Measurements from ENCODE around the gene SDK1.

SDK1 gene

DNA sequence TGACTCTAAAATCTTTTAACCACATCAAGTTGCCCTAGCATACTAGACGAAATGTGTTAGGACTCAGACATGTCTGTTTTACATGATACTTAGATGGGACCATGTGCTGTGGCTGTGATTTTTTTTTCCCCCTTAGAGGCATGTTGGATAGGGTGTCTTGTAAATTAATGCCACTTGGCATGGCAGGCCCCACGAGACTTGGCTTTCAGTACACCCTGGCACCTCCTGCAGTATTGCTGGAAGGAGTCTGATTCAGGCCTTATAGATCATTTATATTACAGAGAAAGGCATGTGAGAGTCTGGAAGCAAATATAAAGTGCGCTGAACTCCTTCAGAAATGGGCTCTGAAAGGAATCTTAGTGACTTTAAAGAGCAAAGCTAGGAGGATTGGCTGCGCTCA is 494.1 kb downstream of the SDK1 start:
- DNase-seq (ENCODE audit: low read depth): no peak

DNA sequence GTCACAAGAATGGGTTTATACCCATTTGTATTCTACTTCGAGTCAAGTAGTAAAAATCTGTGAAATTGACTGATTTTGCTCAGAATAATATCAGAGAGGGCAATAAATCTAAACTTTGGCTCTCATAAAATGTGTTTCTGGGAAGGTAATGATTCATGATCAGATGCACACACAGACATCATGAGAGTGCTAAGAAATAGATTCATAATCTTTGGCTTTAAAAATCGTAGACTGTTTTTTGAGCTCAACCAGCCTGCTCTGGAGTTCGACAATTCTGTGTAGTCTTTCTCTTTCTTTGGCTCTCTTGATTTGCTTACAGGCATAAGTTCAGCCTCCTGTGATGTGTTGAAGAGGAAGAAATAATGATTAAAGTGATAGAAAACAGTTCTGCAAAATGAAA is 494.7 kb downstream of the SDK1 start:
- no peak for DNase-seq (ENCODE audit: low read depth)

- no peak for DNase-seq (ENCODE audit: low read depth)
These were observed 504.1 kb downstream of the SDK1 start for GRCh38 chr7:3805151-3805550.

DNA sequence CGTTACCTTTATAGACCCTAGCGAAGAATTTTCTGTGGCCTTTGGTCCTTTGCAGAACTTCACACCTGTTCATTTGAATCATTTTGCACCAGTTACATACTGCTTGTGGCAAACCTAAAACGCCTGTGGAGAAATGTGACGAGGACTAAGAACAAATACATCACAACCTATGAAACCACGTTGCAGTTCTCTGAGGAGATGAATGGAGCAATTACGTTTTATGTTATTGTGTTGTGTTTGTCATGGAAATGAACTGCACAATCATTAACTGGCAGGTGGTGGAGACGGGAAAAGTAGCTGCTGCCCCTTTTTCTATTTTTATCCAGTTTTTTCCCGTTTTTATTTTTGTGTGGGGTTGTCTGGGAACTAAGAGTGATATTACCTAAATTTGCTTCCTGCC is 505.5 kb downstream of the SDK1 start:
- no peak for DNase-seq (ENCODE audit: low read depth)

GRCh38 chr7:3807824-3808223 is 506.8 kb downstream of the SDK1 start:
- DNase-seq (ENCODE audit: low read depth): no peak

DNA sequence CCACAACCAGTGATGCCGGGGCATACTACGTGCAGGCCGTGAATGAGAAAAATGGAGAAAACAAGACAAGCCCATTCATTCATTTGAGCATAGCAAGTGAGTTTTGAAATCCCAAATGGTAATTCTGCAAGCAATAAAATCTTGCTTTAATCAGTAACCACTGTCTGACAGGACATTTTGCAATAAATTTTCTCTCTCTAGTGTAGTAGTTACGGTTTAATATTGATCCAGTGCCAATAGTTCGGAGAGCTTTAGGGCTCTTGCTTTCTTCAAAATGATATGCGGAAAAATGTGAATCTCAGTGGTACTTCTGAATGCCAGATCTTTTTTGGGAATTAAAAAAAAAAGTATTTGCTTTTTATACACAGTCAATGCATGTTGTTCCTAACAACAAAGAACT is 520.4 kb downstream of the SDK1 start:
- no peak for DNase-seq (ENCODE audit: low read depth)

DNA sequence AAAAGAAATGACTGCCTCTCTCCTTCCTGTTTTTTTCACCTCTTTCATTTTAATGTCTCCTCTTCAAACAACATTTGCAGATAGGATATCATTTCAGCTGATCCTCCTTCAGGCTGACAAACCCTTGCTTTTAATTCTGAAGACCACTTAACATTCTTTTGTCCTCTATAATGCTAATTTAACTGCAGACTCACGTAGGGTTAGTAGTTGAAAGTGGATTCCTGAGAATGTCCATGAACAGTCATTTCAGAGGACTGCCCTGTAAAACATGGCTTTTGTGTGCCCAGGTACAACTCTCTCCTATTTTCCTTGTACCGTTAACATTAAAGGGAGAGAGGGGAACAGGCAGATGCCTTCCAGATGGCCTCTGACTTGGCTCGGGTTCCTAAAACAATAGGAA is 524.4 kb downstream of the SDK1 start:
- no peak for DNase-seq (ENCODE audit: low read depth)

DNA sequence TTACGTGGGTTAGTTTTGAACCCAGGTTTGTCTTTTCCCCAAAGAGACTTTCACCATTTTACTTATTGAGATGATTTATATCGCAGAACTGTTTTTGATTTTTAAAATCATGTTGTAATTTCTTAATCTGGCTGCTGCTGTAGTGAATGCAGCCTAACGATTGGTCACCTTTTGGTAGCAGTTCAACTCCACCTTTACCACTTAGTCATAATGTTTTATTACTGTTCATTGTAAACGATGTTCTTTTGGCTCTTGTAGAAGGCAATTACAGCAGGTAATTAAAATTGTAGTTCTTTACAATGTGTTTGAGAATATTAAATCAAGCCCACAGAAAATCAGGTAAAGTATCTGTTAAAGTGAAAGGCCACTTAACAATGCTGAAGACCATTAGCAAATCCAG is 531.1 kb downstream of the SDK1 start:
- no peak for DNase-seq (ENCODE audit: low read depth)

DNA sequence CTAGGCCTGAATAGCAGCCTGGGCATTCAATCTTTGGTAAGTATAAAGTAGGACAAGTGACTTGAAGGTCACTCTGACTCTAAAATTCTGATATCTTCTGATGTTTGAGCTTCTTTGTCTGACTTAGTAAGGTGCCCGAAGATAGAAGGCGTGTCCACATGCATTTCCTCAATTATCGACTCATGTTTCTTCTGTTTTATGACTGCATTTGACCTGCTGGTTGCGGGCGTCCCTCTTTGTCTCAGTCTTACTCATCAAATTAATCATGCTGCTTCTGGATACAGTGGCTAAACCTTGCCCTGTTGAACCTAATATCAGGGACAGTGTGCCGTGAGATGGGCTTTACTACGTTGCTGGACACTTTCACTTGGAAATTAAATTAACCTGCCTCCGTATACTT is 534.1 kb downstream of the SDK1 start:
- DNase-seq (ENCODE audit: low read depth): no peak

DNA sequence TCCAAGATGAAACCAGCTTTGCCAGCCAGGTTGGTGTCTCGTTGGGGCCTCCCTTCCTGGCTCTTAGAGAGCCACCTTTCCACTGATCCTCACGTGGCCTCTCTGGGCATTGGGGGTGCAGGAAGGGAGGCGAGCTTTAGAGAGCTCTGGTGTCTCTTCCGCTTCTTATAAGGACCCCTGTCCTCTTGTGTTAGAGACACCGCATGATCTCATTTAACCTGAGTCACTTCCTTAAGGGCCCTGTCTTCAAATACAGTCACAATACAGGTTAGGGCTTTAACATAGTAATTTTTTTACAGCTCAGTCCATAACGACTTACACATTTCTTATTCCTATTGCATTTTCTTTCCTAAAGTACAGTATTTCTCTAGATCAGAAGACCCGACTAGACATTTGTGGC is 535.8 kb downstream of the SDK1 start:
- DNase-seq (ENCODE audit: low read depth): no peak

DNA sequence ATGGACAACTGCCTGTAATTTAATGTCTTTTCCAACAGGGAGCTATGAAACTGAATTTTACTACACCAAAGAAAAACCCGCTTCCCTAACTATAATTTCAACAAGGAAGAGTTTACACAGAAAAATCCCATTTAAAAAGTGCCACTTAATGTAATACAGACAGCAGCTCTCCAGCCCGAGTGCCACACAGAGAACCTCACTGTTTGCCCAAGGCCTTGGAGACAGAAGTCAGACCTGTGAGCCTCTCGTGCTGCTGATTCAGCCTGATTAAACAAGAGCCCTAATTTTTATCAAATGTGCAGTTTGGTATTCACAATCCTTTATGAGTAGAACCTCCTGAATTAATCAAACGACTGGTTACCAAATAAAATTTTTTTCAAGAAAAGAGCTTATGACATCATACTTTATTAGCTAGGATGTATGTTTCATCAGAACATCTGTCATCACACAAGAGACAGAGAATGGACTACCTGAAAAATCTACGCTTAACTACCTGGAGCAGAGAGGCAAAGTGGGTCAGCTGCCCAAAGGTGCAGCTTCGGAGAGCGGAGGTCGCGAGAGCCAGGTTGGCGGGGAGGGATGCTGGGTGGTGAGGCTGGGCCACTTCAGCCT is 543.6 kb downstream of the SDK1 start:
- no peak for DNase-seq (ENCODE audit: low read depth)

- no peak for DNase-seq (ENCODE audit: low read depth)
These were observed 545.7 kb downstream of the SDK1 start for GRCh38 chr7:3846738-3847137.

DNA sequence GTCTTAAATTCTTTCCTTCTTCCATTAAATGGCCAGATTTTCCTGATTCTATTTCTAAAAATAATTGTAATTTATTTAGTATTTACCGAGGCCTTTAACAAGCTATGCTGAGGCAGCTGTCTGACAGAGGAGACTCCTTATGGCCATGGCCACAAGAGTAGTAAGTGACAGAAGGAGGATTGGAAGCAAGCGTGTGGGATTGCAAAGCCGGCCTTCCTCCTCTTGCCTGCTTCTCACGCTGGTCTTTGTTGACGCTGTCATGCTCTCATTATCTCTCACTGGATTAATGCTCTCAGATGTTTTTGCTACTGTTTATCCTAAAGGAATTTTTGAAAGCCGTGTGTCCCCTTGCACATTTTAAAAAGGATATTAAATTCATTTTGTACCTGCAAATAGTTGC is 546.3 kb downstream of the SDK1 start:
- DNase-seq (ENCODE audit: low read depth): no peak

GRCh38 chr7:3859431-3859830 is 558.4 kb downstream of the SDK1 start:
- DNase-seq (ENCODE audit: low read depth): no peak

- no peak for DNase-seq (ENCODE audit: low read depth)
These were observed 559.9 kb downstream of the SDK1 start for GRCh38 chr7:3860932-3861331.

DNA sequence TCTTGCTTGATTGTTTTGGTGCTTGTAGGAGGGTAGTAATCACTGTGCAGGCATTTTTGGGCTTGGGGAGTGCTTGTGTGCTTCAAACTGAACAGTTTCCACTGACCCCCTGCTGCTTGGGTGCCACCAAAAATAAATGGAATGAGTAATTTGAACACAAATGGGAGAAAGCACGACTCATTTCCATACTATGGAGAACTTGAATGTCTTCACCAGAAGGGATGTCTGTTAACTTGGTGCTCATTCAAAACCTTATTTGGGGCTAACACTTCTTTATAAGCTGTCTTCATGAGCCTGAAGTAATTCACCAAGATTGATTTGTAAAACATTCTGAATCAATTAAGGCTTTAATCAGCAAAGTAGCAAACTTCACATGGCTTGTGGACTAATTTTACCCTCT is 560.3 kb downstream of the SDK1 start:
- no peak for DNase-seq (ENCODE audit: low read depth)

DNA sequence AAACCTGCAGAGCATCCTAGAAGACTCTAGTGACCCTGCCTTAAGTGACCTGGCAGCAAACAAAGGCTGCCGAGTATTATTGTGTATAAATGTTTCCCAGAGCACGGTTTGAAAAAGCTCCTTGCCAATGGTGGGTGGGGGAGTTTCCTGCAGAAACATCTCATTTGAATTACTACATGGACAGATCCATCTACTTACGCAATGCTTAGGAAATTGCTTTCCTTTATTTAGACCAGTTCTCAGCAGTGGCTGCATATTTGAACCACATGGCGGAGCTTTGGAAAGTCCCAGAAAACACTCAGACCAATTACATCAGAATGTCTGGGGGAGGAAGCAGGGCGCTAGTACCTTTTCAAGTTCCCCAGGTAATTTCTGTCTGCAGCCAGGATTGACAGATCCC is 560.9 kb downstream of the SDK1 start:
- DNase-seq (ENCODE audit: low read depth): no peak

DNA sequence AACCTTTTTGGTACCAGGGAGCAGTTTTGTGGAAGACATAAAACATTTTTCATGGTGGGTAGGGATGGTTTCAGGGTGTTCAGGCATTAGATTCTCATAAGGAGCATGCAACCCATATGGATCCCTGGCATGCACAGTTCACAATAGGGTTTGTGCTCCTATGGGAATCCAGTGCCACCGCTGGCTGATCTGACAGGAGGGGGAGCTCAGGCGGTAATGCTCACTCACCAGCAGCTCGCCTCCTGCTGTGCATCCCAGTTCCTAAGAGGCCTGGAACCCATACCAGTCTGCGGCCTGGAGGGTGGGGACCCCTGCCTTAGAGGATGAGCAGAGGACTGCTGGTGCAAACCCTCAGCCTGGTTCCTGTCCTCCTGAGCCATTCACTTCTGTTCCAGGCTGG is 561.7 kb downstream of the SDK1 start:
- no peak for DNase-seq (ENCODE audit: low read depth)

DNA sequence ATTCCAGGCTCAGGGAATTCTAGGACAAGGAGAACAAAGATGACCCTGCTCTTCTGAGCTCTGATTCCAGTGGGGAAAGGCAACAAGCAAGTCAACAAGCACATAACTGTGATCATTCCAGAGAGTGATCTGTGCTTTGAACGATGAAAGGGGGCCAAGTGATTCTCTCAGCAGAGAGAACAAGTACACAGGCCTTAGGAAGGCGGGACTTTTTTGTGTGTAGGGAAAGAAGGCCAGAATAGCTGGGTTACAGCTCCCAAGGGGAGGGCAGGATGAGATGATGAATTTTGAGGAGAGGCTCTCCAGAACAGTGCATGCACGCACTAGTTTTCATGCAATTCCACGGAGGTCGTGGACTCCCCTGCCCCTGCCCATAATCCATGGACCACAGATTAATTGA is 565.2 kb downstream of the SDK1 start:
- no peak for DNase-seq (ENCODE audit: low read depth)

DNA sequence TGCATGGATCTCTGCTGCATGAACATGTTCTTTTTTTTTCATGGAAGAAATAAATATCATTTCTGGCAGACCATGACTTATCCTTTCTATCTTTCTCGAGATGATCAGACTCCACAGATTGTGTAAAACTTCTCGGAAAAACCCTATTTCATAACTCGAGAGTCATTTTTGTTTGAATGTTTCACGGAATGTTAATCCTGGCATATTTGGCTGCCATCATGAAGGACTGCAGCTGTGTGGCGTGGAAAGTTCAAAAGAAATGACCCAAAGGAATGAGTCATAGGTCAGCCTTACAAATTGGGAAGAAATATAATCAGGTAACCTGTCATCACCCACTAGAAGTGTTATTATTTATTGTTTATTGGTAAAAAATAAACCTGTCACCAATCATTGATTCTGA is 566.8 kb downstream of the SDK1 start:
- DNase-seq (ENCODE audit: low read depth): no peak

GRCh38 chr7:3879355-3880075 is 578.5 kb downstream of the SDK1 start:
- DNase-seq (ENCODE audit: low read depth): no peak

GRCh38 chr7:3880228-3880987 is 579.4 kb downstream of the SDK1 start:
- no peak for DNase-seq (ENCODE audit: low read depth)

GRCh38 chr7:3882782-3883181 is 581.7 kb downstream of the SDK1 start:
- no peak for DNase-seq (ENCODE audit: low read depth)
